Testis (tissue), 3 donors: ENCODE results near the gene STAC2. TPM values are rescaled to one million over a fixed set of nuclear protein-coding genes. Genes with fewer than 3 reads are reported as not detected.

ENCODE experiments used
- DNase-seq: peaks from one replicate; pipeline ENCODE4 v3.0.0-alpha.2; 2019
- H3K27ac ChIP-seq, 2 donors: fragments of 200-600 bp; sonication (generic); one replicate each; pipeline ENCODE4 v1.5.1; 2019
- H3K27me3 ChIP-seq: fragments of 200-600 bp; sonication (generic); one replicate; pipeline ENCODE4 v1.5.1; 2019
- H3K36me3 ChIP-seq: fragments of 200-600 bp; sonication (generic); one replicate; pipeline ENCODE4 v1.5.1; 2017; ENCODE audit warnings: low read depth; ENCODE audit errors: missing control alignments
- H3K4me1 ChIP-seq: fragments of 200-600 bp; sonication (generic); one replicate; pipeline ENCODE4 v1.5.1; 2019
- H3K4me3 ChIP-seq, 2 donors: fragments of 200-600 bp; sonication (generic); one replicate each; pipeline ENCODE4 v1.5.1; 2017 to 2019
- H3K9me3 ChIP-seq: fragments of 200-600 bp; sonication (generic); one replicate; pipeline ENCODE4 v1.5.1; 2017
- CTCF ChIP-seq, 3 experiments: fragments of 450-650 bp in 2 of 3; fragments of 200-600 bp in 1 of 3; sonication (generic) in 1 of 3; IDR thresholded peaks; one replicate each; pipeline ENCODE4 v1.5.1; 2016 to 2019; ENCODE audit warnings: antibody characterized with exemption in 3 of 3, mild to moderate bottlenecking in 2 of 3, moderate library complexity in 1 of 3
- POLR2A ChIP-seq: fragments of 450-650 bp; IDR thresholded peaks from one replicate; pipeline ENCODE4 v1.6.1; 2017; ENCODE audit warnings: antibody characterized with exemption, mild to moderate bottlenecking, moderate library complexity
- WGBS, 2 donors: methylation state at CpG; one replicate each; pipeline ENCODE4 v1.1.5; 2018; 5-methylcytosine and 5-hydroxymethylcytosine counted together
- intact Hi-C: fragments of 100-400 bp; cut with DNase I; formaldehyde crosslinking; loops from one replicate; pipeline ENCODE4 v1.15.1; 2023; ENCODE audit warnings: low total_unique reads
- polyA plus RNA-seq: library from polyadenylated mRNA; stranded (reverse); fragments of 350-450 nt; fragmentation: Illumina TruSeq; extraction: RNeasy Lipid Tissue Mini Kit (QIAGEN cat#74804); gene quantifications from one replicate; pipeline ENCODE4 v1.2.3, GENCODE V29; 2014; ENCODE audit warnings: low read depth, low replicate concordance; ENCODE audit not compliant: insufficient read depth
- total RNA-seq, 2 donors: library from RNA; depleted of rRNA; stranded (reverse); fragments of >200 nt; gene quantifications; one replicate each; pipeline ENCODE4 v1.2.3, GENCODE V29; 2016

STAC2 gene
- total and polyA plus RNA-seq, 3 donors from 2014 or later, result 0.24 to 1.1 (median 0.37) TPM

GRCh38 chr17:39229274-39229913 is 3.6 kb upstream of the STAC2 start:
- Histone ChIP-seq H3K4me3 (no peak overlapping the region), H3K4me1 (peaks cover 6% of the 10 kb centered on the region), H3K27ac (no peak overlapping the region), H3K36me3 (no peaks in the 10 kb centered on the region), H3K27me3 (no peaks in the 10 kb centered on the region), H3K9me3 (no peaks in the 10 kb centered on the region)
- TF ChIP-seq CTCF (IDR thresholded peaks at IDR 0.05) (no peak), POLR2A (no peak)
- WGBS, 2 donors, result 78 to 82% methylated on average over 10 to 11 of the region's 11 CpGs
- intact Hi-C loops, result no loop called here
- DNase-seq, result no peak

- Histone ChIP-seq H3K36me3 (no peaks in the 10 kb centered on the region), H3K27ac (no peak overlapping the region), H3K9me3 (no peaks in the 10 kb centered on the region), H3K4me3 (no peak overlapping the region), H3K27me3 (no peaks in the 10 kb centered on the region), H3K4me1 (peaks cover 11% of the 10 kb centered on the region)
- DNase-seq, result no peak
- 56 to 100% methylated on average over 1 of the region's 2 CpGs for WGBS, 2 donors
- TF ChIP-seq CTCF (IDR thresholded peaks at IDR 0.05), result no peak
- TF ChIP-seq POLR2A, result no peak
- intact Hi-C loops, result no loop called here
Observed at GRCh38 chr17:39227364-39227919, 1.7 kb upstream of the STAC2 start.

GRCh38 chr17:39225959-39226683 is 376 bp upstream of the STAC2 start:
- no peaks in the 10 kb centered on the region for H3K27me3 ChIP-seq
- no peaks in the 10 kb centered on the region for H3K36me3 ChIP-seq
- H3K9me3 ChIP-seq, result no peaks in the 10 kb centered on the region
- peak overlapping the region; percentile 24 to 59 for H3K4me3 ChIP-seq
- no peak for TF ChIP-seq POLR2A
- no peak for TF ChIP-seq CTCF (IDR thresholded peaks at IDR 0.05)
- 9% methylated on average over 19 to 24 of the region's 24 CpGs for WGBS, 2 donors
- peak; percentile 58 for DNase-seq
- peaks cover 11% of the 10 kb centered on the region for H3K4me1 ChIP-seq
- H3K27ac ChIP-seq, result no peak overlapping the region
- intact Hi-C loops, result no loop called here

GRCh38 chr17:39224778-39225307 is 902 bp downstream of the STAC2 start:
- Histone ChIP-seq H3K27me3 (no peaks in the 10 kb centered on the region), H3K4me3 (peak overlapping the region in 1 of 2 donors; percentile 59), H3K4me1 (peaks cover 11% of the 10 kb centered on the region), H3K9me3 (no peaks in the 10 kb centered on the region), H3K36me3 (no peaks in the 10 kb centered on the region), H3K27ac (no peak overlapping the region)
- WGBS, 2 donors, result 2 to 8% methylated on average over 5 to 52 of the region's 68 CpGs
- no peak for DNase-seq
- no peak for TF ChIP-seq POLR2A
- TF ChIP-seq CTCF (IDR thresholded peaks at IDR 0.05), result no peak
- intact Hi-C loops, result no loop called here
